HG02840 (cell line): Measurements from ENCODE around the gene TXLNB.

ENCODE experiments used
- ATAC-seq: cut with Tn5 transposase; IDR thresholded peaks from one replicate; pipeline ENCODE4 v1.9.1; 2021; ENCODE audit warnings: mild to moderate bottlenecking, moderate library complexity, moderate number of reproducible peaks; ENCODE audit not compliant: unreplicated experiment, low FRiP score

Gene TXLNB

DNA sequence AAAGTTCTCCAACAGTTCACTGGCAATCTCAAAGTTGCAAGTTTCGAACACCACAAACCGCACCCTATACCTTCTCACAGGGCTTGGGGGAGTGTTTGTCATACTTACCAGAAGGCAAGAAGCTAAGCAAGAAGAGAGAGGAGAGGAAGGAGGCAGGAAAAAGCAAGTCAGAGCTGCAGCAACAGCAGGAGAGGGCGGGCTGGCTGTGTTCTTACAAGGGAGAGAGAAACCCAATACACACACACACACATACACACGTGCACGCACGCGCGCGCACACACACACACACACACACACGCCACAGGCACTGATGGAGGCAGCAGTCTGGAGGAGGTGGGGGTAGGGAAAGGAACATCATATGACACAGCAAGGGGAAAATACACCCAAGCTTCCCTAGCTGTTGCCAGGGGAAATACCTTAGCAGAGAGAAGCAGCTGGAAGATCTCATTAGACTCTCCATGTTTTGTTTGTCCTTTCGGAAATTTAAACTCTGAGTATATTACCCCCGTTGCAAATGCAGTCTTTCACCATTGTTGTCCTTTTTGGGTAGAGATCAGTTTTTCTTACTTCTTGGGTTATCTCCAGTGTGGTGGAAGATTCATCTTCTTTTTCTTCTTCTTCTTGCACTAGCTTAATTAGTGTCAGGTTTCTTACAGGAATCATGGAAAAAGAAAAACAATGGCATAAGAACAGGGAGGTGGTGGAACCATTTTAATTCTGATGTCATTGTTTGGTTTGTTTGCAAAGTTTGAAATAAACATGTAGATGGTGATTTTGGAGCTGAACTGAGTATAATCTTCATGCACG is at the start of gene TXLNB:
TXLNB (minus strand) TSS at position 186 of the 807 bp plus-strand sequence. CDS start 3,099 bp downstream, outside the sequence.
- peak; percentile 63 for ATAC-seq

DNA sequence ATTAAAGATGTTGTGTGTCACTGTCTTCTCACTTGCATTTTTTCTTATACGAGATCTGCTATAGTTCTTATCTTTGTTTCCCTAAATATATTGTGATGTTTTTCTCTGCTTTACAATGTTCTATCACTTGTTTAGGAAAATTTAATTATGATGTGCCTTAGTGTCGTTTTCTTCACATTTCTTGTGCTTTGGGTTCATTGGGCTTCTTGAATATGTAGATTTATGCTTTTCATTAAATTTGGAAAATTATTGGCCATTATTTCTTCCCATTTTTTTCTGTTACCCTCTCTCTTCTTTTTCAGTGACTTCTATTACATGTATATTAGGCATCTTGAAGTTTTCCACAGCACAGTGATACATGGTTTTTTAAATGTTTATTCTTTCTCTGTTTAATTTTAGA is 49.3 kb upstream of the TXLNB start:
- no peak for ATAC-seq

DNA sequence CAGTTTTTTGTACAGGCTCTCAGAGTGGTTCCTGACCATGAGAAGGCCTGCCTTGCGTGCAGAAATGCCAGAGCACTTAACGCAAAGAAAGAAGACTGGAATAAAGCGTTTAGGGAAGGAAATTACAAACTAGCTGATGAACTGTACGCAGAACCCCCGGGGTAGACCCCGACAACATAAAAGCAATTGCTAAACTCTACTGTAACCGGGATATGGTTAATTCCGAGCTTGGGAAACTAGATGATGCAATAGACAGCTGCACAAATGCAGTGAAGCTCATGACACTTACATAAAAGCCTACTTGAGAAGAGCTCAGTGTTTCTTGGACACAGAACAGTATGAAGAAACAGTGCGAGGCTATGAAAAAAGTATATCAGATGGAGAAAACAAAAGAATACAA is 47.0 kb upstream of the TXLNB start:
- ATAC-seq, result no peak

DNA sequence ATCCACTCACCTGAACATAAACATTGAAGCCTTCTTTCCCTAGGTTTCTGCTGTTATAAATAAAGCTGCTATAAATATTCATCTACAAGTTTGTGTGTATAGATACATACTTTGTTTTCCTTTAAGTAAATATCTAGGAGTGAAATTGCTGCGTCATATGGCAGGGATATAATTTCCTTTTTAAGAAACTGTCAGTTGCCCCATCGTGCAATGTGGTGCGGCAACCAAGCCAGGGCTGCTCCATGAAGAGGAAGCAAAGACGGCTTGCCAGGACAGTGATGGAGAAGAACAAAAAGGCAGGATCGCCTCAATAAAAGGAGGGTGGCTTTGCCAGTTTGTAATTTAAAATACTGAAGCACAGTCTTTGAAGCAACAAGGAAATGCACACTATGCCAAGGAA is 46.0 kb upstream of the TXLNB start:
- ATAC-seq, result no peak

DNA sequence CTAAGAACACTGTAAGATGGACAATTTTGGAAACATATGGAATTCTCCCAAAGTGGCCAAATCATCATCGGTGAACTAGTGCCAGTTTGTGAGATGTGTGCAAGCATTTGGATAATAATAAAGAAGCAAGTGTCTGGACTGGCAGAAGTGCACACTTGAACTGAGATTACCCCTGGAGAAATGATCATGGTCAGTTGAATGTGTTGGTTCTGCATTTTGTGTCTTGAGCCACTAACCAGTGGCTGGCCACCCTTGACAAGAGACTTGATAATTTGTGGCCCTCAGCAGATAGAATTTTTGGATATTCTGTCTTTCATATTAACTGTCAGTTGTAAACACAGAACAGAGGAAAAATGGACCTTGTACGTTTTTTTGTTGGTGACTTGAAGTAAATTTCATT is 45.2 kb upstream of the TXLNB start:
- ATAC-seq, result no peak

DNA sequence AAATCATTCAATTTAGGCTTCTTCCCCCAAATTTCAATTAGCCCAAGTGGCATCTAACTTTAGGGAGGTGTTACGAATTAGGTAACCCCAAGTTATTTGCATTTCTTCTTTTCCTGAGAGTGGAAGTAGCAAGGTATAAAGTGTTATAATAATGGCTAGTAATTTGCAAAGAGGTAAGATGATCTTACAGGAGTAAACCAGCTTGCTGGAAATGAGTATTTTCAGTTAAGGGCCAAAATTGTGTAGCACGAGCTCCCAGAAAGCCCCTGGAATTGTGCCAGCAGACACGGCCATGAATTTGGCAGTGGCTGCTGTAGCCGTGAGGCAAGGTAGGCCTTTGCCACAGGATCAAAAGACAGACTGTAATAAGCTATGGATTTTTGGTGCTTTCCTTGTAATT is 44.7 kb upstream of the TXLNB start:
- no peak for ATAC-seq

DNA sequence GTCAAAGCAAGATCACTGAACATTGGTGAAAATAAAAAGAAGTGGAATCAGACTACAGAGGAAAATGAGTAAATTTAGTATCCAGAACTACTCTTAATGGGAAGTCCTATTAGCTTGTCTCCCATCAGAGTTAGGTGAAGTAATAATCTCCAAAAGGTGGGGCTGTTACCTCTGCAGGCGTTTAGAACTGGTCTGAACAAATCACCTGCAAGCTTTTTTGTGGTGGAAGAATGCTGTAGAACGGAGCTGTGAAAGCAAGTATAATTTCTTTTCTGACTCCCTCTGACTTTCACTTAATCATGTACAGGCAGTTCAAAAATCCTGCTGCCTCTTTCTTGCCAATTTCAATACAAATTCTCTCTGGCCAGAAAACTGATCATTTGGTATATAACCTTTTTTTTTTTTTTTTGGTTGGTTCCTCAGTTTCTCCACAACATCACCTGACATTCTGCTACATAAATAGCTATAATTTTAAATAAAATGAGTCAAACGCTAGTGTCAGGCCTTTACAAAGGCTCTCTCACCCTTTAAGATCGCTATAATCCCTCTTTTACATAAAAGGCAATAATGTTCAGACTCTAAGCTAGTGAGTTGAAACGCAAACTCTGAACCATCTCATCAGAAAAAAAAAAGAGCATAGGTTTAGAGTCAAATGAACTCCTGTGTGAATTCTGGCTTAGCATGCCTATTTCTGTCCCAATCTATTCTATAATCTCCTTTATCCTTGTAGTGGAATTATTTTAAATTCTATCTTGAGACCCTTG is 43.8 kb upstream of the TXLNB start:
- no peak for ATAC-seq

DNA sequence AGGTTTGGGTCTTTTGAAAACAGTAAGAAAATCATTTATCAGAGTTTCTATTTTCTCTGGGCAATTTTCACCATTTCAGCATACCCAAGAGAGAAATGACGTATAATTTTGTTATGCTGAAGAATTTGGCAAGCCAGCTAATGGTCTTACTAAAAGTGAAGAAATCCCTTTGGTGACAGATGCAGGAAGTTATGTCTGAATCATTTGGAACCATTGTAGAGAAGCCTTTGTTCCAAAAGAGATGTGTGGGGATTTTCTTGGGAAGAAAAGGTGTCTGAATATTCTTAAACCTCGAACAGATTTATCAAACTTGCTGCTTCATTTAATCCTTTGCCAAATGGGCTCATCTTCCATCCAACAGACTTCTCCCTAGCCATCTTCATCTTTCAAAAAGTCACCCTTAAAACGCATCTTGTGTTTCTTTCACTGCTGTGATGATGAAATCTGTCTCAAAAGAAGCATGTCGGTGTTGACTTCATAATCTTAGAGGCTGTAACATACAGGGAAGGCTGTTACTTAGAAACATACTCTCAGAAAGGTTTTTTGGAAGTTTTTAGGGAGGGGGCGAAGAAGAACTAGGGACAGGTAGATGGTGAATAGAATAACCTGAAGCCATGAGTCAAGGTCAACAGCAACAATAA is 43.1 kb upstream of the TXLNB start:
- ATAC-seq, result no peak

DNA sequence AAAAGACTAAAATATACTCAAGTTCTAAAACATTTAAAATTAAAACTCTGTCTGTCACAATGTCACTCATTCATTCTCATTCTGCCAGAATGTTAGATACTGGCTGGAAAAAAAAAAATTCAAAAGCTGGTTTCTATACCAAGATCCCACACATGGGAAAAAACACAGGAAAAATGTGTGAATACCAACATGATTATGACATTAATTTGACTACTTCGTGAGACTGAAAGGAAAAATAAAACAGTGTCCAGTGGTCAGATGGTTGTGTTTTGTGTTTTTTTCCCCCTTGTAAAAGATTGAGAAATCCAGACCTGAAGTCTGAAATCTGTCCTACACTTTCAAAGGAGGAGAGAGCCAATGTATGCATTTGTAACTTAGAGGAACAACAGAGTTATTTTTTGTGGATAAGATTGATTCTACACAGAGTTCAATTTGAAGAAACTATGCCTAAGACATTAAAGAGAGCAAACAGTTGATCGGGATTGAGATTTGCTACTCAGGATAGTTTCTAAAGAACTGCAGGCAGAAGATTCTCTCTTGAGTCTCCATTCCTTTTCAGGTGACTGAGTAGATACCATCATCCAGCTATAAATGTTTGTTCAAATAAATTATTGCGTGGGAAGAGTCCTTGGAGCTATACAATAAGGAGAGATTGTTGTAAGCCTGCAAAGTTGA is 39.2 kb upstream of the TXLNB start:
- no peak for ATAC-seq

DNA sequence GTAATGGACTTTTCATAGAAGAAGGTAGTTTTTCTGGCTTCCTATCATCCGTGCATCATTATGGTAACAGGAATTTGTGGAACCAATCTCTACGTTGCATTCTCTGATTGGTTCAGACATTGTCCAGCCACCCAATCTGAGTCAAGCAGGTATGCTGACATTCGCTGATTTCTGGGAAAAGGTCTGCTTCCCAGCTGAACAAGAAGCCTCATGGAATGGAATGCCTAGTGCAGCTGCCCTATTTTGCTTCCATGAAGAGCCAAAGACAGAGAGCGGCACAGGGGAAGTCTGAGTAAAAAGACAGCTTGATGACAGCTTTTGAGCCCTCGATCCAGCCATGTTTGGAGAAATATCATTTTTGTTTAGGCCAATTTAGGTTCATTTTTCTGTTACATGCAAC is 38.5 kb upstream of the TXLNB start:
- ATAC-seq, result no peak

DNA sequence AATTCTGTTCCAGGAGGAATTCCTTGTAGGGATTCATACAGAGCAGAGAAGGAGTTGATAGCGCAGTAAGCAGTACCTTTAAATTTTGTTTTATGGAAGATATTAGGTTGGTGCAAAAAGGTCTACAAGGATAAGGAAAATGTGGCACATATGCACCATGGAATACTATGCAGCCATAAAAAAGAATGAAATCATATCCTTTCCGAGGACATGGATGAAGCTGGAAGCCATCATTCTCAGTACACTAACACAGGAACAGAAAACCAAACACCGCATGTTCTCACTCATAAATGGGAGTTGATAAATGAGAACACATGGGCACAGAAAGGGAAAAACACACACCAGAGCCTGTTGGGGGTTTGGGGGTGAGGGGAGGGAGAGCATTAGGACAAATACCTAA is 37.4 kb upstream of the TXLNB start:
- no peak for ATAC-seq

DNA sequence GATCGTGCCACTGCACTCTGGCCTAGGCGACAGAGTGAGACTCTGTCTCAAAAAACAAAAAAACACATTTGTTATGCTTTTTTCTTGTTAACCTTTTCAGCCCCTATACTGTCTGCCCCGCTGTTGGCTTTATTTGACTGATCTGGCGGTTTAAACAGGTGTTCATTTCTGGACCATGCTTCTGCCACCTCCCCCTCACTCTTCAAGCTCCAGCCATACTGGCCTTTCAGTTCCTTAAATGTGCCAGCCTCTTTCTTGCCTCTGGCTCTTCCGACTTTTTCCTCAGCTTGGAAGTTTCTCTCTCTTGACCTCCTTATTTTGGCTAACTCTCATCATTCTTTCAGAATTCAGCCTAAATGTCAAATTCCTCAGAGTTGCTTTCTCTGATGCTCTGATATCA is 35.2 kb upstream of the TXLNB start:
- peak; percentile 52 for ATAC-seq

DNA sequence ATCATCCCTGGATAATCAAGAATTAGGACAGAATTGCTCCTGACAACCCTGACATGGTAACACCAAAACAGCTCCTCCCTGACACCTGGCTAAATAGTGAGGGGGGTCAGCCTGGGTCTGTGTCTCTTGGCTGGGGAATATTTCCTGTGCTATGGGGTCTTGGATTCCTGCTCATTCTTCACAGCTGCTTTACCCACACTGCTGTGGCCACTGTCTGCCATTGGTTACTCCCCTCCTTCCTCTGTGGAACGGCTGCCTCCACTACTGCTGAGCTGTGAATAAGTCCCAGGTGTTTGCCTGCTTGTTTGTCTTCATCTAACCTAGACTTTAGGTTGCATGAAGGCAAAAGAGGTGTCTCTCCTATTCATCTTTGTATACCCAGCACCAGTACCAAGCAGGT is 33.9 kb upstream of the TXLNB start:
- ATAC-seq, result no peak

DNA sequence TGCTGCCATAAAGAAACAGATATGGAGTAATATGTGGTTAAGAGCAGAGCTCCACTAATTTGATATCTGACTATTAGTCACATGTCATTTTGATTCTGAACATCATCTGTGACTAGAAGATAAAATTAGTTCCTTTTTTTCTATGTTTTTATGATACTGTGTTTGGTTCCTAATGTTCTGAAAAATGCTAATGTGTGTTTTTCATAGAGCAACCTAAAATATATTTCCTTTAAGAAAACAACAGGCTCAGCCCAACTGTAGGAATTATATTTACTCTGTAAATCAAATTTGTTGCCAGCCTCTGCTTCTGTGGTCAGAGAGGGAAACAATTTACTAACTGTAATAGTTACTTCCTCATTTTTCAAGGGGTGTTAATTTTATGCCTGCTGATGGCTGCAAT is 33.3 kb upstream of the TXLNB start:
- ATAC-seq, result no peak

DNA sequence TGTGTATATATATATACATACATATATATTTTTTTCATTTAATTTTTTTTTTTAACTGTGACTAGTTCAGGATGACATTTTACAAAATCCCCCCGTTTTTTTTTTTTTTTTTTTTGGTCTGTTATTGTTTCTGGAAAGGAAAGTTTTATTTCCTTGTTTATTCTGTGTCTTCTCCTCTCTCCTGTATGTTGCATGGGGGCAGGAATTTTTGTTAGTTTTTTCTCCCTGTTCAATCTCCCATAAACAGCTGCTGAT is 32.4 kb upstream of the TXLNB start:
- ATAC-seq, result no peak

DNA sequence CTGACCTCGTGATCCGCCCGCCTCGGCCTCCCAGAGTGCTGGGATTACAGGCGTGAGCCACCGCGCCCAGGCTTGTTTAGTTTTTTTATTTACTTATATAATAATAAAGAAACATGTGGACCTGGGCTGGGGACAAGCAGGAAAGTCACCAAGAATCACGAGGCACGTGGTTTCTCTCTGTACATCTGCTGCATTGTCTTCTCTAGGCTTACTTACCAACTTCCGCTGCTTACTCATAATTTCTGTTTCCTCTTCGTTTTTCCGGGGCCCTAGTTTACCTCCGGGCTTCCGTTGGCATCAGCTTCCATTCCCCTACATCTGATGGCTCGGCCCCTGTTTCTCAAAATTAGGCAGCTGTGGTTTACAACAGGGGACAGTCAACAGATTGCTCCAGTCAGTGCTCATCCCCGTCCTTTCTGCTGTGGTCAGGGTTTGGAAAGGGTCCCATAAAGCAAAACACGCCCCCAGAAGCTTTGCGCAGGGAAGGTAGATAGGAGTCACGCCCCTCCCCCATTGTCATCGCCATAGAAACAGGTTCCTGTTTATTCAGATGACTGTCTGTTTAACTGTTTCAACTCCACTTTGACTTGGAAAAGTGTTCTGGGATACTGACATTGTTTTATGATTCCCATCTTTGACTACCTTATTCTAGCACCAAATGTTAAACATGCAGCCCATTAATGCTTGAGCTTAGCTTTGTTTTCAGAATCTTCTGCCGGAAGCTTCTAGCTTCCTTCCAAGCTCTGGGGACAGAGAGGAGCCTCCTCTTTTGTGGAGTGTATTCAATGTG is 31.9 kb upstream of the TXLNB start:
- ATAC-seq, result no peak

DNA sequence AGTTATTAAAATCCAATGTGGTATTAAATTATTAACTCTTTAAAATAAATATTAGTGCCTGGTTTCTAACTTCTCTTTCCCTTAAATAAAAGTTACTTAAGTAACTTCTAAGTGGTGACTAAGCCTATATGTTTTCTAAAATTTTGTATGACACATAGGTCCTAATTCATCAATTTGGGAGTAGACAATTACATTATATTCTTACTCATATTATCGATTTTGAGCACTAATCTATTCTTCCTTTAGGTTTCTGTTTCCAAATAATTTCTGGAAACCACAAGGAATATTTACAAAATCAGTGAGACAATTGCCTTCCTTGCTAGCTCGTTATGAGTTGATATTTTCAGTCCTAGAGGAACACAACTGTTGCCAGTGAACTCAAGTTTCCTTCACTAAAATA is 28.3 kb upstream of the TXLNB start:
- ATAC-seq, result no peak

DNA sequence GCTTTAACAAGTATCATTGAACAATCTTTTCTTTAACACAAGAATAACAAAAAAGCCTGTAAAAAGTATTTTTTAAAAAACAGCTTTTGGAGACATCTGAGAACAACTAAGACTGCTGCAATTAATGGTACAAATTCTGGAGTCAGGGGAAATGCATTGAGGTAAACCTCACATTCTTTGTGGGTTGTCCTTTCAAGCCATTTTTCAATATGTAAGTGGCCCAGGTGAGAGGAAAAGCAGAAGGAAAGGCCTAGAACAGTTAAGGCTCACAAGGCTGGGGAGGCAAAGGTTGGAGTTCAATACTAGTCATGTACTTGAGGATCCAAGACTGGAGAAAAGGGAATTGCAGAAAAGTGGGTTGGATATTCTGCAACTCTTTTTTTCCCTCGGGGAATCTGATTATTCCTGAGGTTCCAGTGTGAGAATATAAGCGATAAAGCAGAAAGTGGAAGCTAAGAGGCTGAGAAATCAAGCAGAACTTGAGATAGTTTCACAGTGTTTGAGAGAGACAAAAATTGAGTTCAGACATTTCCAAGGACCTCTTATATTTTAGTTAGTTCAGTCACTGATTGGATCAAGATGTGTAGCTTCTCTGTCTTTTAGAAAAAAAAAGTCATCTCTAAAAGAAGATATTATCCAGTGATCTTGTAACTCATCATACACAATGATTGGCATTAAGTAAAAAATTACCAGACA is 25.0 kb upstream of the TXLNB start:
- no peak for ATAC-seq

DNA sequence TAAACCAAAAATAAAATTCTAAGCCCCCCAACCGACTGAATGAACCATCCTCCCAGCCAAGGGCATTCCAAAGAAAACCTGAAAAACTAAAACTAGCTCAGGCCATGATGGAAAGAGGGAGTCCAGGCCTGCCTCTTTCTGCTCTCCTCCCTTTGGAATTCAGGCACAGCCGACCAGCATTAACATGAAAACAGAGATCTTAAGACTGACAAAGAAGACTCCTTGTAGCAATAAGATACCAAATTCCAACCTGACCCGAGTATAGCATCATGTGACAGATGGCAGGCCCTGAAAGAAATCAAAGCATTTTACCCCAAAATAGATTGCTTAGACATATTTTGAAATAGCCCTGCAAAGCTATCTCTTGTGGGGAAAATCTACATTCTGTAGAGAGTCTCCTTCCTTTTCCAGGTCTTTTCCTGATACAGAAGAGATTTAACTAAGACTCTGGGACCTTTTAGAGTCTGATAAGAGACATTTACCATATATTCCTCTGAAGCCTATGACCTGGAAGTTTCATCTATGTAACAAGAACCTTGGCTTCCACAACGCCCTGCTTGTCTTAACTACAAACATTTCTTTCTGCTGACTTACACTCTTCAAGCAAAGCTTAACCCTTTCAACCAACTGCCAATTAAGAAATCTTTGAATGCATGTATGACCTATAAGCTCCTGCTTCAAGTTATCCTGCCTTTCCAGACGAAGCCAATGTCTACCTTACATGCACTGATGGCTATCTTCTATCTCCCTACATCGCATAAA is 22.2 kb upstream of the TXLNB start:
- no peak for ATAC-seq
